Measurements from ENCODE around the gene RAB3IP.
"Not testable (repeated sequence)": the region's sequence is repeated elsewhere in the genome, so short reads cannot be mapped to it uniquely, and the experiment has no call there.

Gene RAB3IP

DNA sequence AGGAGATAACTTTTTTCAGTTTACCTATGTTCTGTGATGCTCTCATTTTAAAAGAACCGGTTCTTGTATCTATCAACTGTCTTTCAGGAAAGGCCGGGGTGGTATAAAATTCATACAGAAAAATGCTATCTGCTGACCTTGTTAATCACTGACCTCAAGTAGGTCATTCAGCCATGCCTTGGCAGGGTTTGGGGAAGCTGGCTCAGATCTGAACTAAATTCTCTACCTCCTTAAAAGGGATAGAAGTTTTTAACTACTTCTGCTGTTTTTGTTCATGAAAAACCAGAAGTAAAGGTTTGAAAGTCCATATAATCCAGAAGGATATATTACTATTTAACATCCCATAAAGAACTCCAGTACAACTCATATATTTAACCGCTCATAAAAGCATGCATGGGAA, 96.4 kb downstream of the RAB3IP start:
- DNase-seq (ENCODE audit: low read depth in 2 of 2), result no peak

DNA sequence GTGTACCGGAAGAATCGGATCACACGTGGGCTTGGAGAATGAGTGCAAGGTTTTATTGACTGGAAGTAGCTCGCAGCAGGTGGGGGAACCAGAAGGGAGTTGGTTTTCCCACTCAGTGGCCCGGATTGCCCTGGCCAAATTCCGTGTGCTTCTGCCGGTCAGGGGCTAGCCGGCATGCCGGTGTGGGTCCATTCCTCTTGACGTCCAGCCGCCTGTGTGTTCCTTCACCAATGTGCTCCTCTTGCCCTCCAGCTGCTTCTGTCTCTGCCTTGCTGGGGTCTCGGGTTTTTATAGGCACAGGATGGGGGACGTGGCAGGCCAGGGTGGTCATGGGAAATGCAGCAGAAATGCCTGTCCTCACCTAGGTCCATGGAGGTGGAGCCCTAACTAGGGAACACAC, 97.4 kb downstream of the RAB3IP start:
- DNase-seq (ENCODE audit: low read depth in 2 of 2), result no peak

DNA sequence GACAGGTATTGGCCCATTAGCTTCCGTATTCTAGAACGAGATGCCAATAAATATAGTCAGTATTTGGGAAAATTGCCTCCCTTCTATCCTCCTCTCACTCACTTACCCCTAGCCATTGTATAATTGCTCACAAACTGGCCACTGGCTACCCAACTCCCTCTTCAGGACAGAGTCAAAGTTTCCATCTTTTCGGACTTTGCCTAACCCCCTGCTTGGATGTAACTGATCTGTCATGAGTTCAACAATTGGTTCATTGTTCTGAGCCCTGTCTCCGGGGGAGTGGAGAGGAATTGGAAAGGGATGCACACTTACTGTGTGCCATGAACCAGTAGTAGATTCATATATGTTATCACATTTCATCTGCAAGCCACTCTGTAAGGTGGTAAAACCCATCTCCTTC, 98.5 kb downstream of the RAB3IP start:
- DNase-seq (ENCODE audit: low read depth in 2 of 2), result no peak

DNA sequence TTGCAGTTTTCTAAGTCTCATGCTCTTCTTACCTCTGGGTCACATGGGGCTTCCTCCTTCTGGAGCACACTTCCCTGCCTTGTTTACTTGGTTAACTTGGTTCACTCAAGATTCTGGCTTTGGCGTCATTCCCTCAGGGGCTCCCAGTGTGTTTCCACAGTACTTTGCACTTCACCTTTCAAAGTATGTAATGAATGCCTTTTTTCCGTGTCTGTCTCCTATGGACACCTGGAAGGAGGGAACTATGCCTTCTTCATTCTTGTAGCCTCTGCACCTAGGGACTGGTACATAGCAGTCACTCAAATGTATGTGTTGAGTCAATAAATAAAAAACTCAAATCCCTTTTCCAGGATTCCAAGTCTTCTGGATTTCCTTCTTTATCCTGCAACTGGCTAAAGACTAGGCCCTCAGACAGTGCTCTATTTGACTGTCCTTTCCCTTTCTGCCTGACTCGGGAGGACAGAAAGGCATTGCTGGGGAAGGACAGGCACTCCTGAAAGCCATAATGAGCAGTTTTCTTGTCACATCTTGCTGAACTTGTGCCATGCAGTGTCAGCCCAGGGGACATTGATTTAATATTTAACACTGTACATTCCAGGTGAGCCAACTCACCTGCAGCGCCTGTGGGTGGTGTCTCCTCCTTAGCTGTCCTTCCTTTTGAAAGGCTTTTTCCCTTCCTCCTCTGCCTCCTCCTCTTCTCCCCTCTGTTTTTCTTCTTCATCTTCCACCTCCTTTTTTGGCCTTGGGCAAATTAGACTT, 99.2 kb downstream of the RAB3IP start:
- DNase-seq (ENCODE audit: low read depth in 2 of 2), result no peak

DNA sequence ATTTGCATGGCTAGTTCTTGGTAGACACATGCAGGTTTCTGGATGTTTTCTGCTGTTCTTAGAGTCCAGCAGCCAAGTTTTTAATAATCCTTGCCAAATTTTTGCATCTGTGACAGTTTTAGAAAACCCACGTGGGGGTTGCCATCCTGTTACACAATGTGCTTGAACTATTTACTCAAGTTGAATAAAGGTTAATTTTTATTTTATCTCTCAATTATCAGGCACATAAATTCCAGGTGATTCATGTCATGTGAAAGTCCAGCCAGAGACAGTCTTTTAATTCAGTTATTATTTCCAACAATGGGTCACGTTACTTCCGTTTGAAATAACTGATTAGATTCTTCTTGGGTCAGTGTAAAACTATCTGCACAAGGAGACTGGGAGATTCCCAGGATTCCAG, 102.1 kb downstream of the RAB3IP start:
- no peak for DNase-seq (ENCODE audit: low read depth in 2 of 2)

DNA sequence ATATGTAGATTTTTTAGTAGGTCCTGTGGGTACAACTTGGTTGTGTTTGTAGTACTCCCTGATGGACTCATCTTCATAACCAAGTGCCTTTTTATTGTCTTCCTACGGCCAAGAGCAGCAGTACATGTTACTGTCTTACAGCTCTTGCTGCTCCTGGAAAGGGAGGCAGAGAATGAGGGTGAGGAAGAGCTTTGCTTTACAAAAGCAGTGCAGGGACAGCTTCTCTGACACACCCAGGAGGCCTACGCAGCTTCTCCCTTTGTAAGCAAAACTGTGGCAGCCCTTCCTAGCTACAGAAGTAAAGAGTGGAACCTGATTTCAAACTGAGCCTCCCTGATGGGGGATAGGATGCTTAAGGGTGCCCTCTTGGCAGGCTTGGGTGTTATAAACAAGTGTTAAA, 104.9 kb downstream of the RAB3IP start:
- DNase-seq (ENCODE audit: low read depth in 2 of 2), result no peak

DNA sequence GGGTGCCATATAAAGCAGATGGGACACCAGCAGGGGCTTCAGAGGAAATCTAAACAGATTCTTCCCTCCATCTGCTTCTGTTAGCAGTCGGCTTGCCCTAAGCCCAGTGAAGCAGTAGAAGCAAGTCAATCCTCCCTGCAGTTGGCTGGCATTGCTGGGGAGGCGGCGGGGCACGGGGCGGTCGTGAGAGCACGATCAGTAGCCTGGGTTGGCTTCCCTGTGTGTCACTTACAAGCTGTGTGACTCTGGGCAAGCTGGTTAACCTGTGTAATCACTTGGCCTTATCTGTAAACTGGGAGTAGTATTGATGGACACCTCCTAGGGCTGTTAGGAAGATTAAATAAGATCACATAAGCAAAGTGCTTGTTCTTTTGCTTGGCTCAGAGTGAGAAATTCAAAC, 105.8 kb downstream of the RAB3IP start:
- no peak for DNase-seq (ENCODE audit: low read depth in 2 of 2)

DNA sequence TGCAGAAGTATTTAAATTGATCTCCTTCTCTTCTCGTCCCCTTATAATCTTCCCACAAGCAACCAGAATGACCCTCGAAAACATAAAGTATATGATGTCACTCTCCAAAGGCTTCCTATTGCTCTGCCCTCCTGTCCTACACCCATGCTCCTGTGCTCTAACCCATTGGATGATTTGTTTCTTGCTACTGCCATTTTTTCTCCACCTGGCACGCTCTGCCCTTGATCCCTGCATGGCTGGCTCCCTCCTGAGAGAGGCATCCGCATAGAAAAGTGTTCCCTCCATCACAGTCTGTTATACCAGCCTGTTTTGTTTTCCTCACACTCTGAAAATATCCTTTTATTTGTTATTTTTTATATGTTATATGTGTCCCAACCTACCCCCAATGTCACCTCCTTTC, 106.2 kb downstream of the RAB3IP start:
- DNase-seq (ENCODE audit: low read depth in 2 of 2), result no peak

DNA sequence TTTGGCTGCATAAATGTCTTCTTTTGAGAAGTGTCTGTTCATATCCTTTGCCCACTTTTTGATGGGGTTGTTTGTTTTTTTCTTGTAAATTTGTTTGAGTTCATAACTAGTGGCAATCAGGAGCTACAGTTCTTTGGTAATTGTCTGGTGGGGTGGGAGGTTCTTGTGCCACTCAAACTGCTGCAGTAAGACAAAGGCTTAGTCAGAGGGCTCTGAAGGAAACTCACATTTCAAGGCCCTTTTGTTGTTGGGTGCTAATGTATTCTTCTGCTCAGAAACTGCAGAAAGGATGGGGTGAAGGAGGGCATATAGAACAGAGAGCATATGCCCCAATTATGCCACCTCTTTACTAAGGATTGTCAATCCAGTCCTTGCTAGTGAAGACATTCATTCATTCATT, 108.3 kb downstream of the RAB3IP start:
- DNase-seq (ENCODE audit: low read depth in 2 of 2), result no peak

DNA sequence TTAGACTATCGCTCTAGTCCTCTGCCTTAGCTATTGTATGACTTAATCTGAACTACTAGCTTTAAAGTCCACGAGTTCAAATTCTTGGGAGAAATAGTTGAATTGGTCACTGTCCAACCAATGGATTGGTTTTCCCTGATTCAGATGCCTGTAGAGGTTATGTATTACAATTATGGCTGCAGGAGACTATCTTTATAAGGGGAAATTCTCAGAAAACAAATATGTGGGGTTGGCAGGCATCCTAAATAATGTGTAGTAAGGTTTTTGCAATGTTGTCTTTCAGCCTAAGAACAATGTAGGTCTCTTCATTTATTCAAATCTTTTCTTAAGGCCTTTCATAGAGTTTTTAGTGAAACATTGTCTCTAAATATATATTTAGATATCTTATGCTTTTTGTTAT, 113.3 kb downstream of the RAB3IP start:
- no peak for DNase-seq (ENCODE audit: low read depth in 2 of 2)

DNA sequence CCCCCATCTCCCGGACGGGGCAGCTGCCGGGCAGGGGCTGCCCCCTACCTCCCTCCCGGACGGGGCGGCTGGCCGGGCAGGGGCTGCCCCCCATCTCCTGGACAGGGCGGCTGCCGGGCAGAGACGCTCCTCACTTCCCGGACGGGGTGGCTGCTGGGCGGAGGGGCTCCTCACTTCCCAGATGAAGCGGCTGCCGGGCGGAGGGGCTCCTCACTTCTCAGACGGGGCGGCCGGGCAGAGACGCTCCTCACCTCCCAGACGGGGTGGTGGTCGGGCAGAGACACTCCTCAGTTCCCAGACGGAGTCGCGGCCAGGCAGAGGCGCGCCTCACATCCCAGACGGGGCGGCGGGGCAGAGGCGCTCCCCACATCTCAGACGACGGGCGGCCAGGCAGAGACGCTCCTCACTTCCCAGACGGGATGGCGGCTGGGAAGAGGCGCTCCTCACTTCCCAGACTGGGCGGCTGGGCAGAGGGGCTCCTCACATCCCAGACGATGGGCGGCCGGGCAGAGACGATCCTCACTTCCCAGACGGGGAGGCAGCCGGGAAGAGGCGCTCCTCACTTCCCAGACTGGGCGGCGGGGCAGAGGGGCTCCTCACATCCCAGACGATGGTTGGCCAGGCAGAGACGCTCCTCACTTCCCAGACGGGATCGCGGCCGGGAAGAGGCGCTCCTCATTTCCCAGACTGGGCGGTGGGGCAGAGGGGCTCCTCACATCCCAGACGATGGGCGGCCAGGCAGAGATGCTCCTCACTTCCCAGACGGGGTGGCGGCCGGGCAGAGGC, 114.7 kb downstream of the RAB3IP start:
- not testable (repeated sequence) for DNase-seq (ENCODE audit: low read depth in 2 of 2)

DNA sequence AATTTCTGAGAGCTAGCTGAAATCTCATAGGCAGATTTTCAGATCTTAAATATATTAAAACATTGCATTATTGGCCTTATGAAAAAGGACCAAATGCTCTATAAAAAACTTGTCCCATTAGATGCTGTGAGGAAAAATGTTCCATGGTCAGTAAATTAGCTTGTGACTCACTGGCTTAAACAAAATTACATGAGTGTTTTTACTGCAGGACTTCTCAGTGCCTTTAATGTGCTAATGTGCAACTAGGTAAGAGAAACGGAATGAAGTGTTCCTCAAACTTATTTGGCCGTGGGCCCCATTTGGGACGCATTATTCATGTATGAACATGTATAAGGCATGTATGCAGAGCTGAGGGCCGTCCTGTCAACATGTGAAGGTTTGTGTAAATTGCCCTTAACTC, 128.0 kb downstream of the RAB3IP start:
- no peak for DNase-seq (ENCODE audit: low read depth in 2 of 2)

DNA sequence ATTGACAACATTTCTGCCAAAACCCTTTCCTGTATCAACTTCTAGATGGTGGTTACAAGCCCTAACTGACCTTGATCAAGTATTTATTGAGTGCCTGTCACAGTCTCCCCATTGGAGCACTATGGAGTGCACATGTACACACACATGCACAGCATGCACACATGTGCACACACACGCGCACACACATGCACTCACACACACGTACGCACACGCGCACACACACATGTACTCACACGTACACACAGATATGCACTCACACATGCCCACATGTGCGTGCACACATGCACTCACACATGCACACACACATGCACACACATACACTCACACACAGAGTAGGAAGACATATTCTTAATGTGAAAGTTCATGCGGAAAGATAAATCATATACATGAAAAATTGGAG, 130.0 kb downstream of the RAB3IP start:
- no peak for DNase-seq (ENCODE audit: low read depth in 2 of 2)

DNA sequence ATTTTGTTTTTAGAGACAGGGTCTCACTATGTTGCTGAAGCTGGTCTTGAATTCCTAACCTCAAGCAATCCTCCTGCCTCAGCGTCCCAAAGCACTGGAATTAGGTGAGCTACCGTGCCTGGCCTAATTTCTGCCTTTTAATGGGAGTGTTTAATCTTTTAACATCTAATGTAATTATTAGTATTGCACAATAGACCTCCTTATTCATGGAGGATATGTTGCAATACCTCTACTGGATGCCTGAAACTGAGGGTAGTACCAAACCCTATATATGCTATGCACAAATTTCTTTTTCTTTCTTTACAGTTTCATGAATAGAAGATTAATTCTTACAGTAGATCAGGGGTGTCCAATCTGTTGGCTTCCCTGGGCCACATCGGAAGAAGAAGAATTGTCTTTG, 134.1 kb downstream of the RAB3IP start:
- DNase-seq (ENCODE audit: low read depth in 2 of 2), result no peak
